ENCODE data around the gene CD180.

The CD180 gene

GRCh38 chr5:67243349-67243748 is 46.8 kb upstream of the CD180 start:
- TF ChIP-seq, protein P1, sequence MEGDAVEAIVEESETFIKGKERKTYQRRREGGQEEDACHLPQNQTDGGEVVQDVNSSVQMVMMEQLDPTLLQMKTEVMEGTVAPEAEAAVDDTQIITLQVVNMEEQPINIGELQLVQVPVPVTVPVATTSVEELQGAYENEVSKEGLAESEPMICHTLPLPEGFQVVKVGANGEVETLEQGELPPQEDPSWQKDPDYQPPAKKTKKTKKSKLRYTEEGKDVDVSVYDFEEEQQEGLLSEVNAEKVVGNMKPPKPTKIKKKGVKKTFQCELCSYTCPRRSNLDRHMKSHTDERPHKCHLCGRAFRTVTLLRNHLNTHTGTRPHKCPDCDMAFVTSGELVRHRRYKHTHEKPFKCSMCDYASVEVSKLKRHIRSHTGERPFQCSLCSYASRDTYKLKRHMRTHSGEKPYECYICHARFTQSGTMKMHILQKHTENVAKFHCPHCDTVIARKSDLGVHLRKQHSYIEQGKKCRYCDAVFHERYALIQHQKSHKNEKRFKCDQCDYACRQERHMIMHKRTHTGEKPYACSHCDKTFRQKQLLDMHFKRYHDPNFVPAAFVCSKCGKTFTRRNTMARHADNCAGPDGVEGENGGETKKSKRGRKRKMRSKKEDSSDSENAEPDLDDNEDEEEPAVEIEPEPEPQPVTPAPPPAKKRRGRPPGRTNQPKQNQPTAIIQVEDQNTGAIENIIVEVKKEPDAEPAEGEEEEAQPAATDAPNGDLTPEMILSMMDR (IDR thresholded peaks at IDR 0.05), result no peak
- Histone ChIP-seq H3K36me3 (ENCODE audit: control insufficient read depth, insufficient read depth, low read length) (no peaks in the 10 kb centered on the region), H2AFZ (peak overlapping the region; percentile 9), H3K27me3 (ENCODE audit: control insufficient read depth, insufficient read depth, low read length) (no peaks in the 10 kb centered on the region), H3K4me2 (ENCODE audit: low read length) (no peak overlapping the region), H3K4me1 (peaks cover 41% of the 10 kb centered on the region), H3K27ac (peak overlapping the region; percentile 24), H3K9me3 (ENCODE audit: control insufficient read depth, low read length) (no peaks in the 10 kb centered on the region), H3K9ac (no peak overlapping the region), H3K79me2 (peaks cover 3% of the 10 kb centered on the region), H3K4me3 (ENCODE audit: low read depth, low read length) (no peak overlapping the region)

- Histone ChIP-seq H3K4me1 (peaks cover 23% of the 10 kb centered on the region), H3K36me3 (ENCODE audit: control insufficient read depth, insufficient read depth, low read length) (no peaks in the 10 kb centered on the region), H3K79me2 (peaks cover 3% of the 10 kb centered on the region), H3K4me3 (ENCODE audit: low read depth, low read length) (no peak overlapping the region), H3K27ac (no peak overlapping the region), H3K9ac (no peak overlapping the region), H2AFZ (no peak overlapping the region), H3K27me3 (ENCODE audit: control insufficient read depth, insufficient read depth, low read length) (no peaks in the 10 kb centered on the region), H3K9me3 (ENCODE audit: control insufficient read depth, low read length) (no peaks in the 10 kb centered on the region), H3K4me2 (ENCODE audit: low read length) (no peak overlapping the region)
- TF ChIP-seq, protein P1 (IDR thresholded peaks at IDR 0.05), result no peak
Measured at GRCh38 chr5:67241326-67241725, 44.7 kb upstream of the CD180 start.

GRCh38 chr5:67240846-67241245 is 44.2 kb upstream of the CD180 start:
- Histone ChIP-seq H3K27me3 (ENCODE audit: control insufficient read depth, insufficient read depth, low read length) (no peaks in the 10 kb centered on the region), H3K27ac (no peak overlapping the region), H3K9me3 (ENCODE audit: control insufficient read depth, low read length) (no peaks in the 10 kb centered on the region), H3K36me3 (ENCODE audit: control insufficient read depth, insufficient read depth, low read length) (no peaks in the 10 kb centered on the region), H3K4me2 (ENCODE audit: low read length) (no peak overlapping the region), H3K9ac (no peak overlapping the region), H2AFZ (no peak overlapping the region), H3K79me2 (peaks cover 3% of the 10 kb centered on the region), H3K4me3 (ENCODE audit: low read depth, low read length) (no peak overlapping the region), H3K4me1 (peaks cover 25% of the 10 kb centered on the region)
- TF ChIP-seq, protein P1 (IDR thresholded peaks at IDR 0.05), result no peak

DNA sequence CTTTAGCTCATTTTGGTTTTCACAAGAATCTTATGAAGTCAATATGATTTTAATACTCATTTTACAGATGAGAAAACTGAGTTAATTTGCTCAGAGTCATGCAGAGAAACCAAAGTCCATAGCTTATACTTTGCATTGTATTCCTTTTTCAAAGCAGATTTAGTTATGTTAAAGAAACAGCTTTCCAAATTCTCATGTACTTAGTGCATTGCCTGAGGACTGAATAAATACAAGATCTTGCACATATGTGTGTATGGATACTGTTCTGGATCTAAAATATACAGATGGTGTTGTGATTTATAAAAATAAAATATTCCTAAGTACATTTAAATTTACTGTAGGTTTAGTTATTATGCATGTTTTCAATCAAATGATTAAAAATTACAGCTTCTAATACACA is 43.5 kb upstream of the CD180 start:
- no peak overlapping the region for H2AFZ ChIP-seq
- peaks cover 30% of the 10 kb centered on the region for H3K4me1 ChIP-seq
- no peak overlapping the region for H3K4me3 ChIP-seq (ENCODE audit: low read depth, low read length)
- no peaks in the 10 kb centered on the region for H3K36me3 ChIP-seq (ENCODE audit: control insufficient read depth, insufficient read depth, low read length)
- H3K4me2 ChIP-seq (ENCODE audit: low read length), result no peak overlapping the region
- no peak overlapping the region for H3K27ac ChIP-seq
- TF ChIP-seq, protein P1 (IDR thresholded peaks at IDR 0.05), result no peak
- H3K27me3 ChIP-seq (ENCODE audit: control insufficient read depth, insufficient read depth, low read length), result no peaks in the 10 kb centered on the region
- peaks cover 3% of the 10 kb centered on the region for H3K79me2 ChIP-seq
- H3K9me3 ChIP-seq (ENCODE audit: control insufficient read depth, low read length), result no peaks in the 10 kb centered on the region
- H3K9ac ChIP-seq, result no peak overlapping the region

DNA sequence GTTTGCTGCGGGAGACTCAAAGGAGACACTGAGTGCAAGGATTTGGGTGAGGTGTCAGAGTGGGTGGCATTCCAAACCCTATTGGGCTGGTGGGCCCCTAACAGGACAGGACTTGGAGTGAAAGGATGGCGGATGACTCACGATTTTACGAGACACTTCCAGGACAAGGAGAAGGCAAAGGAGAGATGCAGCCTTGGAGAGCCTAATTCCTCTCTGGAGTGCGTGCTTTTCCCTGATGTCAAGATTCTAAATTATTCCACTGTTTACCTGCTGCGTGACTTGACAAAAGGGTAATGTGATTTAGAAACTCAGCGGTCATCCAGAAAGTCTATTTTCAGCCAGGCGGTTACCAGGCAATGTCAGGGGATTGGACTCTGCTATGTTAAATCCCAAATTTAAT is 41.6 kb upstream of the CD180 start:
- no peaks in the 10 kb centered on the region for H3K36me3 ChIP-seq (ENCODE audit: control insufficient read depth, insufficient read depth, low read length)
- no peak overlapping the region for H3K27ac ChIP-seq
- H3K4me2 ChIP-seq (ENCODE audit: low read length), result no peak overlapping the region
- TF ChIP-seq, protein P1 (IDR thresholded peaks at IDR 0.05), result no peak
- no peaks in the 10 kb centered on the region for H3K9me3 ChIP-seq (ENCODE audit: control insufficient read depth, low read length)
- H3K27me3 ChIP-seq (ENCODE audit: control insufficient read depth, insufficient read depth, low read length), result no peaks in the 10 kb centered on the region
- no peak overlapping the region for H3K9ac ChIP-seq
- peaks cover 20% of the 10 kb centered on the region for H3K4me1 ChIP-seq
- H3K4me3 ChIP-seq (ENCODE audit: low read depth, low read length), result no peak overlapping the region
- H3K79me2 ChIP-seq, result peaks cover 3% of the 10 kb centered on the region
- H2AFZ ChIP-seq, result no peak overlapping the region

Data from parathyroid adenoma (tissue), 2 donors.